H1 (cell line): ENCODE results near the gene RTTN. TPM values are rescaled to one million over a fixed set of nuclear protein-coding genes. Genes with fewer than 3 reads are reported as not detected.

Experiments
- CTCF ChIA-PET: fragments of 300-600 bp; sonication (Branson Sonifier 250); formaldehyde crosslinking; loops from one replicate; lab custom pipeline; 2021; ENCODE audit not compliant: partially characterized antibody; lab: Charles Lee
- POLR2A ChIA-PET: fragments of 300-600 bp; sonication (Branson Sonifier 250); formaldehyde crosslinking; loops from one replicate; lab custom pipeline; 2021; ENCODE audit warnings: inconsistent platforms; ENCODE audit not compliant: partially characterized antibody; lab: Charles Lee
- DNase-seq, 2 experiments: peaks; one replicate each; pipeline versions ENCODE4 v3.0.0 to v3.0.0-alpha.2; 2010 to 2022; ENCODE audit warnings: low spot score in 2 of 2, low read depth in 1 of 2, mixed read lengths in 1 of 2
- FAIRE-seq: peaks from 2 replicates; lab custom pipeline; 2011; peaks lifted over from hg19 to GRCh38; lab: Jason Lieb, UNC
- H2AFZ ChIP-seq: 2 replicates; pipeline ENCODE4 v1.8.1; 2012; ENCODE audit warnings: low read length, inconsistent platforms
- H2AK5ac ChIP-seq: 2 replicates; pipeline ENCODE4 v1.6.1; 2013; ENCODE audit warnings: low read depth, low read length
- H2BK120ac ChIP-seq: replicated peaks from 2 replicates; pipeline ENCODE3; 2013; ENCODE audit warnings: low read depth, low read length, inconsistent platforms
- H2BK12ac ChIP-seq: 2 replicates; pipeline ENCODE4 v1.6.1; 2013; ENCODE audit warnings: low read depth, low read length
- H2BK15ac ChIP-seq: 2 replicates; pipeline ENCODE4 v1.6.1; 2013; ENCODE audit warnings: low read length
- H2BK20ac ChIP-seq: 2 replicates; pipeline ENCODE4 v1.6.1; 2013; ENCODE audit warnings: low read length
- H2BK5ac ChIP-seq: 2 replicates; pipeline ENCODE4 v1.6.1; 2013; ENCODE audit warnings: low read depth, low read length
- H3K14ac ChIP-seq: 2 replicates; pipeline ENCODE4 v1.6.1; 2013; ENCODE audit warnings: inconsistent platforms; ENCODE audit not compliant: insufficient read length
- H3K18ac ChIP-seq: 2 replicates; pipeline ENCODE4 v1.6.1; 2013; ENCODE audit warnings: low read length; ENCODE audit errors: extremely low read depth
- H3K23ac ChIP-seq: 2 replicates; pipeline ENCODE4 v1.6.1; 2013; ENCODE audit warnings: inconsistent platforms; ENCODE audit not compliant: insufficient read length
- H3K23me2 ChIP-seq: 2 replicates; pipeline ENCODE4 v1.6.1; 2013; ENCODE audit warnings: low read depth, low read length
- H3K27ac ChIP-seq: 2 replicates; pipeline ENCODE4 v1.6.1; 2011; ENCODE audit warnings: low read depth, low read length, inconsistent platforms
- H3K27me3 ChIP-seq, 4 experiments: replicated peaks in 1 of 4; 1 replicate in 1 of 4; 2 replicates in 3 of 4; pipeline versions ENCODE4 v1.6.1 to v1.8.1; 2011 to 2013; ENCODE audit warnings: low read length in 3 of 4, mild to moderate bottlenecking in 3 of 4, inconsistent platforms in 2 of 4, mixed read lengths in 2 of 4, moderate library complexity in 1 of 4; ENCODE audit not compliant: control insufficient read depth in 3 of 4, insufficient read depth in 3 of 4; ENCODE audit errors: extremely low read depth in 1 of 4
- H3K36me3 ChIP-seq, 4 experiments: 2 replicates each; pipeline versions ENCODE4 v1.6.1 to v1.8.1; 2011 to 2013; ENCODE audit warnings: mild to moderate bottlenecking in 4 of 4, low read length in 3 of 4, moderate library complexity in 2 of 4, control low read depth in 1 of 4, inconsistent platforms in 1 of 4; ENCODE audit not compliant: insufficient read depth in 4 of 4, control insufficient read depth in 2 of 4
- H3K4ac ChIP-seq: replicated peaks from 2 replicates; pipeline ENCODE3; 2013; ENCODE audit warnings: low read length, low read depth, mixed read lengths, inconsistent platforms; ENCODE audit not compliant: insufficient read length
- H3K4me1 ChIP-seq, 4 experiments: replicated peaks in 1 of 4; 1 replicate in 1 of 4; 2 replicates in 3 of 4; pipeline versions ENCODE4 v1.6.1 to v1.8.1; 2011 to 2013; ENCODE audit warnings: low read length in 3 of 4, inconsistent platforms in 2 of 4, mixed read lengths in 1 of 4; ENCODE audit not compliant: insufficient read depth in 4 of 4, control insufficient read depth in 3 of 4
- H3K4me2 ChIP-seq, 2 experiments: 2 replicates each; pipeline versions ENCODE4 v1.6.1 to v1.8.1; 2011 to 2013; ENCODE audit warnings: low read depth in 2 of 2, low read length in 2 of 2, control low read depth in 1 of 2, inconsistent platforms in 1 of 2, mild to moderate bottlenecking in 1 of 2; ENCODE audit not compliant: insufficient read depth in 1 of 2
- H3K4me3 ChIP-seq, 4 experiments: fragments of 200-600, 300-600 bp in 1 of 4; sonication (generic), shearing (Covaris generic), sonication (Bioruptor Twin) in 1 of 4; 2 replicates each; pipeline versions ENCODE4 v1.5.1 to v1.8.1; 2011 to 2016; ENCODE audit warnings: low read length in 4 of 4, low read depth in 3 of 4, control low read depth in 2 of 4, inconsistent platforms in 2 of 4, mild to moderate bottlenecking in 2 of 4, mixed read lengths in 1 of 4, moderate library complexity in 1 of 4; ENCODE audit not compliant: insufficient read depth in 2 of 4; ENCODE audit errors: extremely low read depth in 1 of 4
- H3K56ac ChIP-seq: replicated peaks from 2 replicates; pipeline ENCODE3; 2013; ENCODE audit warnings: low read depth, mild to moderate bottlenecking, mixed read lengths, low read length, inconsistent platforms; ENCODE audit not compliant: insufficient read length
- H3K79me1 ChIP-seq: 2 replicates; pipeline ENCODE4 v1.6.1; 2013; ENCODE audit warnings: low read depth, low read length, control low read depth
- H3K79me2 ChIP-seq, 2 experiments: 2 replicates each; pipeline versions ENCODE4 v1.6.1 to v1.8.1; 2012 to 2013; ENCODE audit warnings: low read length in 2 of 2, mild to moderate bottlenecking in 2 of 2, inconsistent platforms in 1 of 2; ENCODE audit not compliant: insufficient read depth in 2 of 2, control insufficient read depth in 1 of 2
- H3K9ac ChIP-seq, 4 experiments: replicated peaks in 1 of 4; 1 replicate in 1 of 4; 2 replicates in 3 of 4; pipeline versions ENCODE4 v1.6.1 to v1.8.1; 2011 to 2013; ENCODE audit warnings: low read depth in 3 of 4, low read length in 3 of 4, control low read depth in 2 of 4, mild to moderate bottlenecking in 2 of 4, moderate library complexity in 2 of 4, inconsistent platforms in 1 of 4; ENCODE audit errors: extremely low read depth in 1 of 4
- H3K9me3 ChIP-seq, 2 experiments: 2 replicates each; pipeline versions ENCODE4 v1.6.1 to v1.8.1; 2012 to 2013; ENCODE audit warnings: mild to moderate bottlenecking in 2 of 2, moderate library complexity in 2 of 2, control low read depth in 1 of 2, inconsistent platforms in 1 of 2, low read depth in 1 of 2, low read length in 1 of 2, mixed read lengths in 1 of 2; ENCODE audit not compliant: insufficient read depth in 2 of 2
- H4K20me1 ChIP-seq, 2 experiments: replicated peaks in 1 of 2; 2 replicates each; pipeline versions ENCODE3 to v1.8.1; 2011 to 2013; ENCODE audit warnings: inconsistent platforms in 2 of 2, low read length in 2 of 2, mild to moderate bottlenecking in 1 of 2; ENCODE audit not compliant: insufficient read depth in 2 of 2, control insufficient read depth in 1 of 2
- H4K5ac ChIP-seq: 2 replicates; pipeline ENCODE4 v1.6.1; 2013; ENCODE audit warnings: low read length, low read depth, mixed read lengths, inconsistent platforms; ENCODE audit not compliant: insufficient read length
- H4K8ac ChIP-seq: 2 replicates; pipeline ENCODE4 v1.8.0; 2013; ENCODE audit warnings: mild to moderate bottlenecking, moderate library complexity, low read length, inconsistent platforms; ENCODE audit not compliant: insufficient read depth; ENCODE audit errors: extremely low read depth
- H4K91ac ChIP-seq: replicated peaks from 2 replicates; pipeline ENCODE3; 2013; ENCODE audit warnings: low read length, mixed read lengths, inconsistent platforms; ENCODE audit not compliant: insufficient read length
- ASH2L ChIP-seq: fragments of 200-600, 300-600 bp; sonication (generic); IDR thresholded peaks from one replicate; pipeline ENCODE4 v1.7.1; 2017; ENCODE audit warnings: low read length
- CBX8 ChIP-seq: fragments of 300-800, 300-1000 bp; sonication (generic); IDR thresholded peaks from 2 replicates; pipeline ENCODE4 v1.7.1; 2016; ENCODE audit warnings: low read depth, low read length, borderline replicate concordance
- KDM5A ChIP-seq: fragments of 200-600 bp; IDR thresholded peaks from 2 replicates; pipeline ENCODE4 v1.7.1; 2012; ENCODE audit warnings: mild to moderate bottlenecking, low read length, inconsistent platforms, mixed read lengths
- MAFK ChIP-seq: IDR thresholded peaks from 2 replicates; pipeline ENCODE4 v1.6.1; 2012; ENCODE audit warnings: low read depth, mild to moderate bottlenecking, improper control_type of control experiment, low read length
- SP1 ChIP-seq: IDR thresholded peaks from 2 replicates; pipeline ENCODE4 v1.6.1; 2011; ENCODE audit warnings: low read depth, low read length
- WGBS, 2 experiments: shearing (Covaris generic) in 1 of 2; methylation state at CpG; one replicate each; pipeline versions ENCODE4 v1.1.6 to v1.1.7; 2013 to 2015; ENCODE audit warnings: low lambda C conversion rate in 2 of 2, mixed read lengths in 2 of 2, inconsistent platforms in 1 of 2, low coverage in 1 of 2, missing lambda C conversion rate in 1 of 2; ENCODE audit not compliant: insufficient replicate concordance in 2 of 2, insufficient coverage in 1 of 2, insufficient read length in 1 of 2; ENCODE audit errors: extremely low coverage in 1 of 2, missing lambda C conversion rate in 1 of 2; 5-methylcytosine and 5-hydroxymethylcytosine counted together
- polyA plus RNA-seq, 7 experiments: library from polyadenylated mRNA; depleted of rRNA in 3 of 7; stranded (reverse) in 5 of 7; unstranded in 2 of 7; fragments of >200 nt in 5 of 7; fragments of 200-250 nt in 2 of 7; gene quantifications; 1 replicate in 5 of 7; 2 replicates in 1 of 7; 4 replicates in 1 of 7; pipeline versions ENCODE4 v1.2.1 to v1.2.3, GENCODE V29; 2011 to 2013; ENCODE audit warnings: missing spikeins in 2 of 7, mixed read lengths in 2 of 7
- total RNA-seq: library from RNA; stranded (reverse); fragmentation: NEBNext Ultra II Directional; extraction: Animal tissue kit (Norgen Biotek cat#: 25700); gene quantifications from 2 replicates; pipeline ENCODE4 v1.2.1, GENCODE V29; 2021

RTTN gene
- total and polyA plus RNA-seq, 2 of the 8 experiments (the other 6 are each of a cell fraction or from before 2014, with no cell fraction given) = 9.1 to 21.4 TPM

GRCh38 chr18:70148039-70148938 lies 57.2 kb downstream of the RTTN start:
- WGBS, 2 experiments = 84% methylated on average over 8 of the region's 8 CpGs; no CpG with 5 or more reads in 1 of the 2 experiments

More at GRCh38 chr18:70148039-70148938, 57.2 kb downstream of the RTTN start:
- Histone ChIP-seq H3K56ac (no peak overlapping the region), H2BK12ac (no peak overlapping the region), H3K4me2 (no peak overlapping the region), H3K27ac (no peak overlapping the region), H3K36me3 (peaks cover 0 to 4% (median 2%) of the 10 kb centered on the region in 4 experiments; a peak in 2 of 8 replicates), H3K4ac (no peak overlapping the region), H3K79me2 (no peaks in the 10 kb centered on the region), H3K9ac (no peak overlapping the region), H3K23ac (no peak overlapping the region), H3K4me3 (no peak overlapping the region), H4K91ac (no peak overlapping the region), H3K4me1 (no peaks in the 10 kb centered on the region), H2BK120ac (no peak overlapping the region), H2BK15ac (no peak overlapping the region), H2BK5ac (no peak overlapping the region), H4K20me1 (peaks cover 0 to 1% of the 10 kb centered on the region in 2 experiments), H2BK20ac (no peak overlapping the region), H3K9me3 (no peaks in the 10 kb centered on the region), H3K23me2 (peaks cover 2% of the 10 kb centered on the region; the same call in 1 of the 2 replicates), H4K5ac (no peak overlapping the region), H2AK5ac (no peak overlapping the region), H4K8ac (no peak overlapping the region), H3K18ac (no peak overlapping the region), H3K27me3 (no peaks in the 10 kb centered on the region), H2AFZ (no peak overlapping the region), H3K79me1 (no peaks in the 10 kb centered on the region), H3K14ac (no peak overlapping the region)
- ChIA-PET POLR2A (no interaction called here), CTCF (no interaction called here)
- TF ChIP-seq MAFK = no peak
- no peak for TF ChIP-seq SP1
- TF ChIP-seq CBX8 = no peak
- TF ChIP-seq KDM5A = no peak
- TF ChIP-seq ASH2L = no peak
- DNase-seq = no peak
- FAIRE-seq = no peak
